ENCODE measurements around the gene NPAS3. TPM values are rescaled to one million over a fixed set of nuclear protein-coding genes. Genes with fewer than 3 reads are reported as not detected.

Gene NPAS3
- total and polyA plus RNA-seq, 4 donors, result 0.07 to 0.09 (median 0.08) TPM; not detected in 1

DNA sequence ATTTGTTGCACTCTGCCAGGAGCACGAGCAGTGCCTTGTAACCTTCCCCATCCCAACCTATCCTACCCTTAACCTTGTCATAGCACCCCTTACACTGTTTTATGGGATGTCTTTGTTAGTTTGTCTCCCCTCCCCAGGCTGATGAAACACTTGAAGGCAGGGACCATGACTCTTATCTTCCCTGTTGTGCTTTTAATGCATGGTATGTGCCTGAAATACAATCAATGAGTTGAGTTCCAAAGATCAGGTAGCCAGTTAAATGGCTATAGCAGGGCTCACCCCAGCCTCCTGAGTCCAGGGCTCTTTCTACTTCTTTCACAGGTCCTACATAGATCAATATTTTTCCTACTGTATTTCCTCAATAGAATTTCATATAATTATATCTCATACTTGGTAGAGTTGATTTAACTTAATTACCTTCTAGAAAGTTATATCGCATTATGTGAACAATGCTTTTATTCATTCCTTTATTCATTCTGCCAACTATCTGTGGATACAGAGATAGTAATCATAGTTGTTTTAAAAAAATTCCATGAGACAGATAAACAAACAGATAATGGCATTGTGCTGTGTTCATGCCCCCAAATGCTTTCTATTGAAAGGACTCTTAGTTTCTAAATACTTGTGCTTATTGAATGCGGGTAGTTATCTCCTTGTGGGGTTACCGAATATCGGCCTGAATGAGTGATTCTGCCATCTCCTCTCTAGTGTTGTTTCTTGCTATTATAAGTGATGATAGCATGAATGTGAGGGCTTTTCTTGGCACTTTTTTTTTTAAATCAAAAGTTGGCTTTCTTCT lies 347.4 kb downstream of the NPAS3 start:
- H3K4me1 ChIP-seq (ENCODE audit: control insufficient read depth in 4 of 4, insufficient read depth in 4 of 4, low read length in 3 of 4), result no peaks in the 10 kb centered on the region
- TF ChIP-seq, protein P1, sequence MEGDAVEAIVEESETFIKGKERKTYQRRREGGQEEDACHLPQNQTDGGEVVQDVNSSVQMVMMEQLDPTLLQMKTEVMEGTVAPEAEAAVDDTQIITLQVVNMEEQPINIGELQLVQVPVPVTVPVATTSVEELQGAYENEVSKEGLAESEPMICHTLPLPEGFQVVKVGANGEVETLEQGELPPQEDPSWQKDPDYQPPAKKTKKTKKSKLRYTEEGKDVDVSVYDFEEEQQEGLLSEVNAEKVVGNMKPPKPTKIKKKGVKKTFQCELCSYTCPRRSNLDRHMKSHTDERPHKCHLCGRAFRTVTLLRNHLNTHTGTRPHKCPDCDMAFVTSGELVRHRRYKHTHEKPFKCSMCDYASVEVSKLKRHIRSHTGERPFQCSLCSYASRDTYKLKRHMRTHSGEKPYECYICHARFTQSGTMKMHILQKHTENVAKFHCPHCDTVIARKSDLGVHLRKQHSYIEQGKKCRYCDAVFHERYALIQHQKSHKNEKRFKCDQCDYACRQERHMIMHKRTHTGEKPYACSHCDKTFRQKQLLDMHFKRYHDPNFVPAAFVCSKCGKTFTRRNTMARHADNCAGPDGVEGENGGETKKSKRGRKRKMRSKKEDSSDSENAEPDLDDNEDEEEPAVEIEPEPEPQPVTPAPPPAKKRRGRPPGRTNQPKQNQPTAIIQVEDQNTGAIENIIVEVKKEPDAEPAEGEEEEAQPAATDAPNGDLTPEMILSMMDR (IDR thresholded peaks at IDR 0.05; ENCODE audit: low read depth, low read length, missing input control), result no peak
- TF ChIP-seq, protein P2, sequence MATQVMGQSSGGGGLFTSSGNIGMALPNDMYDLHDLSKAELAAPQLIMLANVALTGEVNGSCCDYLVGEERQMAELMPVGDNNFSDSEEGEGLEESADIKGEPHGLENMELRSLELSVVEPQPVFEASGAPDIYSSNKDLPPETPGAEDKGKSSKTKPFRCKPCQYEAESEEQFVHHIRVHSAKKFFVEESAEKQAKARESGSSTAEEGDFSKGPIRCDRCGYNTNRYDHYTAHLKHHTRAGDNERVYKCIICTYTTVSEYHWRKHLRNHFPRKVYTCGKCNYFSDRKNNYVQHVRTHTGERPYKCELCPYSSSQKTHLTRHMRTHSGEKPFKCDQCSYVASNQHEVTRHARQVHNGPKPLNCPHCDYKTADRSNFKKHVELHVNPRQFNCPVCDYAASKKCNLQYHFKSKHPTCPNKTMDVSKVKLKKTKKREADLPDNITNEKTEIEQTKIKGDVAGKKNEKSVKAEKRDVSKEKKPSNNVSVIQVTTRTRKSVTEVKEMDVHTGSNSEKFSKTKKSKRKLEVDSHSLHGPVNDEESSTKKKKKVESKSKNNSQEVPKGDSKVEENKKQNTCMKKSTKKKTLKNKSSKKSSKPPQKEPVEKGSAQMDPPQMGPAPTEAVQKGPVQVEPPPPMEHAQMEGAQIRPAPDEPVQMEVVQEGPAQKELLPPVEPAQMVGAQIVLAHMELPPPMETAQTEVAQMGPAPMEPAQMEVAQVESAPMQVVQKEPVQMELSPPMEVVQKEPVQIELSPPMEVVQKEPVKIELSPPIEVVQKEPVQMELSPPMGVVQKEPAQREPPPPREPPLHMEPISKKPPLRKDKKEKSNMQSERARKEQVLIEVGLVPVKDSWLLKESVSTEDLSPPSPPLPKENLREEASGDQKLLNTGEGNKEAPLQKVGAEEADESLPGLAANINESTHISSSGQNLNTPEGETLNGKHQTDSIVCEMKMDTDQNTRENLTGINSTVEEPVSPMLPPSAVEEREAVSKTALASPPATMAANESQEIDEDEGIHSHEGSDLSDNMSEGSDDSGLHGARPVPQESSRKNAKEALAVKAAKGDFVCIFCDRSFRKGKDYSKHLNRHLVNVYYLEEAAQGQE (IDR thresholded peaks at IDR 0.05), result no peak
- TF ChIP-seq YY1 (IDR thresholded peaks at IDR 0.05), result no peak
- TF ChIP-seq JUND (IDR thresholded peaks at IDR 0.05), result no peak
- TF ChIP-seq EGR1 (IDR thresholded peaks at IDR 0.05; ENCODE audit: low read depth in 2 of 2), result no peak
- TF ChIP-seq, protein P3, sequence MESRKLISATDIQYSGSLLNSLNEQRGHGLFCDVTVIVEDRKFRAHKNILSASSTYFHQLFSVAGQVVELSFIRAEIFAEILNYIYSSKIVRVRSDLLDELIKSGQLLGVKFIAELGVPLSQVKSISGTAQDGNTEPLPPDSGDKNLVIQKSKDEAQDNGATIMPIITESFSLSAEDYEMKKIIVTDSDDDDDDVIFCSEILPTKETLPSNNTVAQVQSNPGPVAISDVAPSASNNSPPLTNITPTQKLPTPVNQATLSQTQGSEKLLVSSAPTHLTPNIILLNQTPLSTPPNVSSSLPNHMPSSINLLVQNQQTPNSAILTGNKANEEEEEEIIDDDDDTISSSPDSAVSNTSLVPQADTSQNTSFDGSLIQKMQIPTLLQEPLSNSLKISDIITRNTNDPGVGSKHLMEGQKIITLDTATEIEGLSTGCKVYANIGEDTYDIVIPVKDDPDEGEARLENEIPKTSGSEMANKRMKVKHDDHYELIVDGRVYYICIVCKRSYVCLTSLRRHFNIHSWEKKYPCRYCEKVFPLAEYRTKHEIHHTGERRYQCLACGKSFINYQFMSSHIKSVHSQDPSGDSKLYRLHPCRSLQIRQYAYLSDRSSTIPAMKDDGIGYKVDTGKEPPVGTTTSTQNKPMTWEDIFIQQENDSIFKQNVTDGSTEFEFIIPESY (IDR thresholded peaks at IDR 0.05), result no peak
- TF ChIP-seq TAF1 (conservative IDR thresholded peaks at IDR 0.05), result no peak
- TF ChIP-seq RAD21 (IDR thresholded peaks at IDR 0.05), result no peak
- TF ChIP-seq NR2F2 (IDR thresholded peaks at IDR 0.05), result no peak
- no peak for TF ChIP-seq HNF4G (IDR thresholded peaks at IDR 0.05)
- TF ChIP-seq RXRA (IDR thresholded peaks at IDR 0.05), result no peak
- TF ChIP-seq, protein P4, sequence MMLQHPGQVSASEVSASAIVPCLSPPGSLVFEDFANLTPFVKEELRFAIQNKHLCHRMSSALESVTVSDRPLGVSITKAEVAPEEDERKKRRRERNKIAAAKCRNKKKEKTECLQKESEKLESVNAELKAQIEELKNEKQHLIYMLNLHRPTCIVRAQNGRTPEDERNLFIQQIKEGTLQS (IDR thresholded peaks at IDR 0.05), result no peak
- no peak for TF ChIP-seq GABPA (IDR thresholded peaks at IDR 0.05 in 1 of 2, conservative IDR thresholded peaks at IDR 0.05 in 1 of 2)
- TF ChIP-seq SP1 (IDR thresholded peaks at IDR 0.05), result no peak
- TF ChIP-seq FOXA1 (IDR thresholded peaks at IDR 0.05), result no peak
- no peak for TF ChIP-seq FOXA2 (IDR thresholded peaks at IDR 0.05)
- TF ChIP-seq HNF4A (conservative IDR thresholded peaks at IDR 0.05), result no peak
- TF ChIP-seq, protein P5, sequence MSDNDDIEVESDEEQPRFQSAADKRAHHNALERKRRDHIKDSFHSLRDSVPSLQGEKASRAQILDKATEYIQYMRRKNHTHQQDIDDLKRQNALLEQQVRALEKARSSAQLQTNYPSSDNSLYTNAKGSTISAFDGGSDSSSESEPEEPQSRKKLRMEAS (IDR thresholded peaks at IDR 0.05), result no peak
- H3K9me3 ChIP-seq (ENCODE audit: control insufficient read depth in 4 of 4, low read length in 3 of 4), result no peaks in the 10 kb centered on the region
- no peaks in the 10 kb centered on the region for H3K36me3 ChIP-seq (ENCODE audit: control insufficient read depth in 4 of 4, insufficient read depth in 3 of 4, low read depth in 1 of 4, low read length in 3 of 4)
- H3K27me3 ChIP-seq (ENCODE audit: control insufficient read depth in 4 of 4, insufficient read depth in 4 of 4, low read length in 3 of 4), result no peaks in the 10 kb centered on the region
- no peak overlapping the region for H3K9ac ChIP-seq (ENCODE audit: low read depth in 1 of 2, low read length in 2 of 2)
- WGBS, result 82% methylated on average over 5 of the region's 5 CpGs
- no peak overlapping the region for H3K4me3 ChIP-seq (ENCODE audit: low read depth in 1 of 3, low read length in 3 of 3)
- DNase-seq (ENCODE audit: low spot score), result no peak
- no peak overlapping the region for H3K27ac ChIP-seq (ENCODE audit: low read depth in 1 of 2, low read length in 2 of 2)

All from liver (tissue), 9 donors.